GM10248 (cell line): ENCODE data around the gene CDKL5.

Experiments used
- CTCF ChIA-PET: fragments of 300-600 bp; sonication (Branson Sonifier 250); formaldehyde crosslinking; extraction: SDS; loops from one replicate; lab custom pipeline; 2021; ENCODE audit warnings: antibody characterized with exemption; lab: Yijun Ruan, JAX
- POLR2A ChIA-PET: fragments of 350-650 bp; sonication (Branson Sonifier 250); formaldehyde crosslinking; extraction: SDS; loops from one replicate; lab custom pipeline; 2020; ENCODE audit warnings: antibody characterized with exemption; lab: Yijun Ruan, JAX
- DNase-seq: peaks from one replicate; pipeline ENCODE4 v3.0.0; 2012; ENCODE audit errors: extremely low spot score
- TF ChIP-seq, protein P1 (sequence below): IDR thresholded peaks from 2 replicates; pipeline ENCODE4 v1.5.1; 2012; ENCODE audit warnings: mild to moderate bottlenecking, low read depth; ENCODE audit errors: extremely low read depth, missing control alignments, control extremely low read depth

CDKL5 gene

DNA sequence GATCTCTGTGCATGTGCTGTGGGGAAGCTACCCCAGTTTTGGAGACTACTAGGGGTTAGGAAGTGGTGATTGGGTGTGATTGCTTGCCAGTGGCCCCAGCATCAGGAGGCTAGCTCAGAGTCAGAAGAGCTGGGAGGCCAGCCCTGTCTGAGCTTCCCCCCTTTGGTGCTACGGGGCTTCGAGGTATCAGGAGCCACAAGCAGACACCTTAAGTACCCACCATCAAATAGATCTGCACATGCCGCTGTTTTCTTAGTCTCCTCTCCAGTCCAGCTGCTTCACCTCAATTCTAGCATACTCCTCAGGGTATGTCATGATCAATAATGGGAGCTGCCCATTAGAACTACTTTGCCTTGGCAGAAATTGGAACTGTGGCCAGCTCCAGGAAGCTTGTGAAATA, 271.2 kb downstream of the CDKL5 start:
- ChIA-PET POLR2A (no interaction called here), CTCF (interaction anchor here (1.3 kb wide), 1 partner anchor 151 kb away, joined by 3 read pairs; no protein-coding TSS in a partner anchor)
- no peak for DNase-seq
- TF ChIP-seq, protein P1, sequence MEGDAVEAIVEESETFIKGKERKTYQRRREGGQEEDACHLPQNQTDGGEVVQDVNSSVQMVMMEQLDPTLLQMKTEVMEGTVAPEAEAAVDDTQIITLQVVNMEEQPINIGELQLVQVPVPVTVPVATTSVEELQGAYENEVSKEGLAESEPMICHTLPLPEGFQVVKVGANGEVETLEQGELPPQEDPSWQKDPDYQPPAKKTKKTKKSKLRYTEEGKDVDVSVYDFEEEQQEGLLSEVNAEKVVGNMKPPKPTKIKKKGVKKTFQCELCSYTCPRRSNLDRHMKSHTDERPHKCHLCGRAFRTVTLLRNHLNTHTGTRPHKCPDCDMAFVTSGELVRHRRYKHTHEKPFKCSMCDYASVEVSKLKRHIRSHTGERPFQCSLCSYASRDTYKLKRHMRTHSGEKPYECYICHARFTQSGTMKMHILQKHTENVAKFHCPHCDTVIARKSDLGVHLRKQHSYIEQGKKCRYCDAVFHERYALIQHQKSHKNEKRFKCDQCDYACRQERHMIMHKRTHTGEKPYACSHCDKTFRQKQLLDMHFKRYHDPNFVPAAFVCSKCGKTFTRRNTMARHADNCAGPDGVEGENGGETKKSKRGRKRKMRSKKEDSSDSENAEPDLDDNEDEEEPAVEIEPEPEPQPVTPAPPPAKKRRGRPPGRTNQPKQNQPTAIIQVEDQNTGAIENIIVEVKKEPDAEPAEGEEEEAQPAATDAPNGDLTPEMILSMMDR, result no peak

DNA sequence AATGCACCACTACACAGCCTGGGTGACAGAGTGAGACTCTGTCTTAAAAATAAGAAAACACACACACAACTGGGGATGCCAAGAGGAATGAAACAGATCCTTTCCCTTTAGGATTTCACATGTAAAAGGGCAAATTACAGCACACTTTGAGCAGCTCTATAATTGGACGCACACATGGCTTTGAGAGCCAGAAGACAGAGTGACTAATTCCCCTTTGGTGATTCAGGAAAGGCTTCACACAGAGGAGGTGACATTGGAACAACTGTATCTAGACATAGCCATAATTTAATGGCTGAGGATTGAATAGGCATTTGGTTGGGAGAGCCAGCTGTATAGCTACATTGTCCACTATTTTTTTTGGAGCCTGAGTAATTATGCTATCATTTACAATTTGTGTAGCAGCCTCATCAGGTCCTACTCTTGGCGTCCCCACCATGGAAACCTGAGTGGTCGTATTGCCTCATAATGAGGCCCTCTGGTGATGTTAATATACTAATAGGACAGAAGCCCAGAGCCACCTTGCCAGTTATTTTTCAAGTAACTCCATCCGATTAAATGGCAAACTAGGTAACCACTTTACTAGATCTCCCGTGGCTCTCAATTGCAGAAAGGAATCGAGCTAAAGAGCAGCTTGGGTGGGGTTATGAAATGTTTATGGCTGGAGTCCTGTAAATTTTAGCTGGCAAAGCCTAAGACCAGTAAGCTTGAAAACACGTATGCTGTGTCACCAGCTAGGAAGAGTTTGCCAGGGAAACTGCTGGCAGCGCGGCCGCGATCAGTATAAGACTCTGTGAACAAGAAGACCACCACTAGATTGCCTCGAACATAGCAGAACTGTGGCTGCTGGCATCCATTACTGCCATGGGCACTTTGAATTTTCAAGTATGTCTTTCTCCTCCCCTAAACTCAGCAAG, 273.6 kb downstream of the CDKL5 start:
- CTCF ChIA-PET, result interaction anchor here (1.8 kb wide), 1 partner anchor 17 kb away, joined by 4 read pairs; no protein-coding TSS in a partner anchor
- TF ChIP-seq, protein P1, result no peak
- no peak for DNase-seq
- POLR2A ChIA-PET, result no interaction called here

DNA sequence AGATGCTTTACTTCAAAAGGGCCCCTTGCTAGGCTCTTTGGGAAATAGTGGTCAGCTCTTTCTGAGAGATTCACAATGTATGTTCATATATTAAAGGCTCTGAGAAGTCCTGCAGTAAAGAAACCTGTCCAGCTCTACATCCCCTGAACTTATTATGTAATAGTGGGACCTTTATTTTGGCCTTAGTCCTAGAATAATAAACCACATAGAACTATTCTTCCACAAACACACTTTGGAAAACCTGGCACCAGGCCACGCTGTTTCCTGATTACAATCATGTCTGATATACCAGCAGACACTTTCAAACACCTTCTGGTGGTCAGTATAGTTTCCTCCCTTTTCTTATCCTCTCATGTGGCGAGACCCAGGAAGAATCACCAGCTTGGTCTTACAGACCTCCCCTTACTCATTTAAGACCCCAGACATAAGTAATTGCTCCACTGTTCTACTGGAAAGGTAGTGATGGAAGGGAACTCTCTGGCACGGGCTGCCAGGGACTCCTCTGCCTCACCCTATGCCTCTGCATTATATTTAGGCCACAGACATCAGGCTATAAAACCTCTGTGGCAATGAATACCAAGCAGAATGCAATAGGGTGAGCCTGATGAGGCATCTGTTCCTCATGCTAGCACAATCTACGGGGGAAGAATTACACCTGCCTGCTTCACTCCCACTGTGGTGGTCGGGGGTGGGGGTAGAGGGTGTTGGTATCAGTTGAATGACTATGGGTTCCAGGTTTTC, 276.4 kb downstream of the CDKL5 start:
- ChIA-PET CTCF (no interaction called here), POLR2A (no interaction called here)
- TF ChIP-seq, protein P1, result no peak
- DNase-seq, result no peak

DNA sequence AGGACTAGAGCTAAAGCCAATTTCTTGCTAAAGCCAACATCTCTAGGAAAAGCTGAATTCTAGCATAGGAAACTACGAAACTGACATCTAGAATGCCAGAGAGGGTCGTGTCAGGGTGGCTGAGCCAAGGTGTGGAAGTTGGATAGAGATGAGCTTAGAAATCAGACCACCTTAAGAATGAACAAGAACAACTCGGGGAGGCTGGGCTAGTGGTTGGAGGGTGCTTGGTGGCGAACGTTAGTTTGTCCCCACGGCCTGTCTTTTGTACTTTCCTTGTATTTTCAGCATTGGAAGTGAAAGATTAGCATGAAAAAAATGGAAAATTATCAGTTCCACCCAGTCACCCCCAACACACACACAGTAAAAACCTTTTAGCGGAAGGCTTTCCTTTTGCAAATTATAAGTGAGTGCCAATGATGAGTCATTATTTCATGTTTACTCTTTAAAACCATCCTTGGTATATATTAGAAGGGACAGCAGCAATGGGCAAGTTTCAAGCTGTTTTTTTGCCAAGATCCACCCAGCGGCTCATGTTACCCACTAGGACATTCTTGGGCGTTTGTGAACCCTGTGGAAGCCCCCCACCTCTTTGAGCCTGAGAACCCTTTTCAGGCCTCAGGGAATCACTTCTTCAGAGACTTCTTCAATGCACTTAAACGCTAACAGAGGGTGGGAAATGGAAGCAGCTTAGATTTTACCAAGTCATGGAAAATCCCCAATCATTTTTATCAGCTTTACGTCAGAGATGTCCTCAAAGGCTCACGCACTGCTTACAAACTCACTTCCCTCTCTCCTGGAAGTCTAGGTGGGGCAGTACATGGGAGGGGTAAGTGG, 277.2 kb downstream of the CDKL5 start:
- TF ChIP-seq, protein P1, result no peak
- POLR2A ChIA-PET, result no interaction called here
- no peak for DNase-seq
- CTCF ChIA-PET, result no interaction called here
